ENCODE measurements around the gene GOT2.
A peak's percentile ranks its signal among the peaks of the same experiment; 100 is the strongest.
"Not testable (repeated sequence)": the region's sequence is repeated elsewhere in the genome, so short reads cannot be mapped to it uniquely, and the experiment has no call there.

The GOT2 gene

DNA sequence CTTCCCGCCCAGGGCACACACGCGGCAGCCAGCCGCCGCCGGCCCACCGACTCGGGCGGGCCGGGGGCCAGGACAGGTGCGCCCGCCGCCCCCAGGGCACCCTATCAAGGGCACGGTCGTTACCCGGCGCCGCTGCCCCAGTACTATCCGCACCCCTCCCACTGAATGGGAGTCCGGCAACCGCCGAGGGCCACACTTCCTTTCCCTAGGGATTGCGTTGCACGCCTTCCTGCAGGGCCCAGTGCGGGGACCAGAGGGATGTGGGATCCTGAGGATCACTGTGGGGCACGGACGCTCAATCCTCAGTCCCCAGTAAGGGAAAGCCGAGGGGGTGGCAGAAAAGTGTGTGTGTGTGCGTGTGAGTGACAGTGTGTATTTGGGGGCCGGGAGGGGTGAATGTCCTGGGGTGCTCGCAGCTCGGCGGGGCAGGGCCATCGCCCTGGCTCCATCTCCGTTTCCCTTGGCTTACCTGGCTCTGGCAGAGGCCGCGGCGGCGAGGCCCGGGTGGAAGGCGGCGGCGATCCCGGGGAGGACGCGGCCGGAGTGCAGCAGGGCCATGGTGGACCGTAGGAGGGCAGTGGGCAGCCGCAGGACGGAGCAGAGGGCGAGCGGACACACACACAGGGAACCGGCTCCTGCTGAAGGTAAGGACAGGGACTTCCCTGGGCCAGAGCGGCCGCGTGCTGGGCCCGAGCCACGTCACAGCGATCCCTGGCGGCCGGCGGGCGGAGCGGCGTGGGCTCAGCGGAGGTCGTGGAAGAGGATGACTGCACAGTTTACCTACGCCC lies at the start of gene GOT2:
GOT2 (minus strand) TSS at position 646 of the 788 bp plus-strand sequence; CDS start at position 558, 88 bp downstream.
- DNase-seq: peak; percentile 64

DNA sequence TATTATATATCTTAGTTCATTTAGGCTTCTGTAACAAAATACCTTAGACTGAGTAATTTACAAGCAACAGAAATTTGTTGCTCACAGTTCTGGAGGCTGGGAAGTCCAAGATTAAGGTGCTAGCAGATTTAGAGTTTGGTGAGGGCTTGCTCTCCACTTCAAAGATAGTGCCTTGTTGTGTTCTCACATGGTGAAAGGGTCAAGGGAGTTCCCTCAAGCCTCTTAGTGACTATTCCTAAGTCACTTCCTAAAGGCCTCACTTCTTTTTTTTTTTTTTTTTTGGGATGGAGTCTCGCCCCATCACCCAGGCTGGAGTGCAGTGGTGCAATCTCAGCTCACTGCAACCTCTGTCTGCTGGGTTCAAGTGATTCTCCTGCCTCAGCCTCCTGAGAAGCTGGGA lies 45.2 kb upstream of the GOT2 start:
- not testable (repeated sequence) for DNase-seq

DNA sequence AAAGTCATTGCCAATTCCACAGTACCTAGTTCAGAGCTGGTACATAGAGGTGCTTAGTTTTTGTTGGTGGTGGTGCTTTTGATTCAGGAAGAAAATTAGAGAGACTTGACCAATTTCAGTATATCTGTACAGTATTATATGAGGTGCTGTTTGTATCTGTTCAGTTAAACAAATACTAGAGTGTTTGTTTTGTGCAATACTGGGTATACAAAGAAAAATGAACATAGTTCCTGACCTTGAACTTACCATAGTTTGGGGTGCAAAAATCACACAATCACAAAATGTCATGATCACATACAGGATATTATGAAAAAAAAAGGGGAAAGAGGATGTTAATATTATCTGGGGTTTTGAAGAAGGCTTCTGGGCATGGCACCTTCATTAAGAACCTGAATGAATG lies 39.8 kb upstream of the GOT2 start:
- no peak for DNase-seq

DNA sequence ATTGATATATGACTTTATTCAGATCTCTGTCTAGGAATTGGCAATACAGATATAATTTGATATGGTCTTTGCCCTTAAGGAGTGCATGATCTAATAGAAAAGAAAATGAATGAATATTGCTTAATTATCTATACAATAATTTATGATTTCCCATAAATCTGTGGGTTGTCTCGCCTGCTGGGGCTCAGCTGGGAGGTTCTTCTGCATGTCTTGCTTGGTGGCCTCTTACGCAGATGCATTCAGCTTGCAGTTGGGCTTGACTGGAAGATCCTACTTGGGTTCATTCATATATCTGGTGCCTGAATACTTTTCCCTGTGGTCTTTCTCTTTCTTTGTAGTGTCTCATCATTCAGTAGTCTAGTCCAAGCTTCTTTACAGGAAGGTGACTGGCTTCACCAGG lies 34.0 kb upstream of the GOT2 start:
- DNase-seq: no peak

GRCh38 chr16:58767581-58767980 lies 33.5 kb upstream of the GOT2 start:
- no peak for DNase-seq

GRCh38 chr16:58756650-58757332 lies 22.7 kb upstream of the GOT2 start:
- DNase-seq: no peak

DNA sequence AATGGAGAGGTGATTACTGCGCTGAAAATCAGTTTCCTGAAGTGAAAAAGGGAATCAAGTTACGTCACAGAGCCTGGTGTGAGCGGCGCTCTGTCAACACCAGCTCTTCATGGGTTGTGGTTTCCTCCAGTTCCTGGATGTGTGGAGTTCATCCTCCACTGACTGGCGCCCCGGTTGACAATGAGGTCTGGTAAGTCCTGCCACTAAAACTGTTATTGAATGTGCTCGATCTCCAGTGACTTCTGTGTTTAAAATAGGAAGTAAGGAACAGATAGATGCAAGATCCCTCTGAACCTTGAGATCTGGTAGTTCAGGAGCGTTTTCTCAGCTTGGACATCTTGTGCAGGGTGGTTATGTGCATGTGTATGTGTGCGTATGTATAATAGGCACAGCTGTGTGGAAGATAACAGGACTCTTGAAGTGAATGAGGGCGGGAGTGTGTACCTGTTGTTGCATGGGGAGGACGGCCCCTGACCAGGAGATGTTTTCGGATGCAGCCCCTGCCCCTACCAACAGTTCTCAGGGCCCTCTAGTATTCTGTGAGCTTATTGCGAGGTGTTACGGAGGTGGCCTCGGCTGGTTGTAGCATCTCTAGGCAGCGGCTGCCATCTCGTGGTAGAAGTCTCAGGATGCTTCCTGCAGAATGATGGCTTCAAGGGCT lies 22.0 kb upstream of the GOT2 start:
- DNase-seq: no peak

DNA sequence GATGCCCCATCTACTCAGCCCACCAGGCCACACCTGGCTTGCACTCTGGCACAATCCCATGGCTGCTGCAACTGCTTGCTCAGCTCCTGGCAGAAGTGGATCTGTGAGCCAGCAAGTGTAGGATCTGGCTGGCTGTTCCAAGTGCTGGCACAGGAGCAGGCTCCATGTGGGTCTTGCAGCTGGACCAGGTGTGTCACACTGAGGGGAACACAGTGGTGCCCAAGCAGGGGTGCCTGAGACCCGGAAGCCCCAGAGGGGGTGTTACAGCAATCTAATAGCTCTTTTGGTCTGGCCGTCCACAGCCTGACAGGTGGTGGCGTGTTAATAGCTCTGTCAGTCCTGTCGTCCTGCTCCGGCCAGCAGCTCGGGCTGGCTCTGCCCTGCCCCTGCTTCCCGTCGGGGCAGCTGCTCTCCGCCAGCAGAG lies 19.6 kb upstream of the GOT2 start:
- no peak for DNase-seq

DNA sequence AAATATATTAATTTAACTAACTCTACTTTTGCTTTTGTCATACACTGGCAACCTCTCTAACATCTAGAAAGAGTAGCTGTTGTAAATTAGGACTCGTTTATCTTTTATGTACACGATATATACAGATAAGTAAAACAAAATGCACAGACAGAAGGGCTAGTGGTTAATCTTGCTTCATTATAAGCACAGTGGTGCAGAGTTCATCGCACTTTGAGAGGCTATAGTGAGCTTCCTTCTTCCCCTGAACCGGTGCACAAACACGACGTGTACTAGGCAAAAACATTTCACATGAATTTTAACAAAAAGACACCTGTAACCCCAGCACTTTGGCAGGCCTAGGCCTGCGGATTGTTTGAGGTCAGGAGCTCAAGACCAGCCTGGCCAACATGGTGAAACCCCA lies 10.4 kb upstream of the GOT2 start:
- DNase-seq: no peak

GRCh38 chr16:58741976-58742375 lies 7.9 kb upstream of the GOT2 start:
- DNase-seq: no peak

GRCh38 chr16:58741166-58741565 lies 7.0 kb upstream of the GOT2 start:
- DNase-seq: no peak

DNA sequence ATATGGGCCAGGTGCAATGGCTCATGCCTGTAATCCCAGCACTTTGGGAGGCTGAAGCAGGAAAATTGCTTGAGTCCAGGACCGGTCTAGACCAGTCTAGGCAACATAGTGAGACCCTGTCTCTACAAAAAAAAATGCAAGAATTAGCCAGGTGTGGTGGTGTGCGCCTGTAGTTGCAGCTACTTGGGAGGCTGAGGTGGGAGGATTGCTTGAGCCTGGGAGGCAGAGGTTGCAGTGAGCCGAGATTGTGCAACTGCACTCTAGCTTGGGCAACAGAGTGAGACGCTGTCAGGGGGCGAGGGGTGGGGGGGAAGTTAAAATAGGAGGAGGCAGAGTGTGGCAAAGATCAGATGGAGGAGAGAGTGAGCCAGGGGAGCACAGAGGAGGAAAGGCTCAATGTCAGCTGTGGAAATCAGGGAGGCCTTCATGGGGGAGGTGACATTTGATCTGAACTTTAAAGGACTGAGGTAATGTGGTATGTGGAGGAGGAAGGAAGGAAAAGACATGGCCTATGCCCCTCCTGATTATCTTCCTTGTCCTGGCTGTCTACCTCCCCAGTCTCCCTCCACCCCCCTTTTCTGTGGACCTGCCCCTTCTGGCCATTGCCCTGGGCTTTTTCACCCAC lies 4.7 kb upstream of the GOT2 start:
- DNase-seq: no peak

DNA sequence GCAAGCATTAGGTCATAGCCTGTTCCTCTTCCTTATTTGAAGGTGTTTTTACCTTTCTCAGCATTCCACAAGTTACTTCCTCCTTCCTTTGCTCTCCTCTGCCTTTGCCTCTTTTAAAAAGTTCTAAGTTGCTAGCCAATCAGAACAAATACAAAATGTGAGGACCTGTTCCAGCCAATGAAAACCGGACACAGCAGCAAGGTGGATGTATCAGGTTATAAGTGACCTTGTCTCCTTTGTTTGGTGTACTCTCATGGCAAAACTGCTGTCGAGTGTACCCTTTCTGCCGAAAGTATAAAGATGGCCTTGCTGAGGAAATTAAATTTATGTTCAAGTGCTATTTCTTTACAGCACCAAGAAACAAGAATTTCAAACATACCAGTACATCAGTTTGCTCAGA lies 2.2 kb upstream of the GOT2 start:
- not testable (repeated sequence) for DNase-seq

DNA sequence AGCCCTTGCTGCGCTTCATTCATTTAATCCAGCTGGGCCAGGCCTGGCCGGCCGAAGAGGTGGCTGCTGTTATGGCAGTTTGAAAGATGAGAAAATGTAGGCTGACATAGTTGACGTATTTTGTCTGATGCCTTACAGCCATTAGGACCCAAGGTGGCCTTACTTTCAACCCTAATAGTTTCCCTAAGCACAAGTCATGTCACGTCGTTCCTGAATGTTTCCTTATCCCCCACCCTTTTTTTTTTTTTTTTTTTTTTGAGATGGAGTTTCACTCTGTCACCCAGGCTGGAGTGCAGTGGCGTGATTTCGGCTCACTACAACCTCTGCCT lies 307 bp upstream of the GOT2 start:
- DNase-seq: no peak

DNA sequence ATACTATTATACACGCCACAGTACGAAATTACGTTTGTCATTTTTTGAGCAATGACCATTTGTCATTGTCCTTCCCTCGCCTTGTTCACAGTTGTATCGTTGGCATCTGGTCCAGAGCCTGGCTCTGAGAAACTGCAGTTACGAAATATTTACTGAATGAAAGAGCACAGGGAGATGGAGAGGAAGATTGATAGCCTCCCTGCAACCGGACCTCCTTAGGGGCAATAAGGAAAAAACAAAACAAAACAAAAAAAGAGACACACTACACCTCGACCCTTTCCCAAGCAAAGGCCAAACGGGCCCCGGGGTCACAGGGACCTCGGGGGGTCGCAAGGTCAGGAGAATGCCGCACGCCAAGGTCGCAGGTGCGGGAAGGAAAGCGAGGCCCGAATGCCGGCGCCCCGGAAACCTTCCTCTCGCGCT lies 857 bp downstream of the GOT2 start:
- no peak for DNase-seq

DNA sequence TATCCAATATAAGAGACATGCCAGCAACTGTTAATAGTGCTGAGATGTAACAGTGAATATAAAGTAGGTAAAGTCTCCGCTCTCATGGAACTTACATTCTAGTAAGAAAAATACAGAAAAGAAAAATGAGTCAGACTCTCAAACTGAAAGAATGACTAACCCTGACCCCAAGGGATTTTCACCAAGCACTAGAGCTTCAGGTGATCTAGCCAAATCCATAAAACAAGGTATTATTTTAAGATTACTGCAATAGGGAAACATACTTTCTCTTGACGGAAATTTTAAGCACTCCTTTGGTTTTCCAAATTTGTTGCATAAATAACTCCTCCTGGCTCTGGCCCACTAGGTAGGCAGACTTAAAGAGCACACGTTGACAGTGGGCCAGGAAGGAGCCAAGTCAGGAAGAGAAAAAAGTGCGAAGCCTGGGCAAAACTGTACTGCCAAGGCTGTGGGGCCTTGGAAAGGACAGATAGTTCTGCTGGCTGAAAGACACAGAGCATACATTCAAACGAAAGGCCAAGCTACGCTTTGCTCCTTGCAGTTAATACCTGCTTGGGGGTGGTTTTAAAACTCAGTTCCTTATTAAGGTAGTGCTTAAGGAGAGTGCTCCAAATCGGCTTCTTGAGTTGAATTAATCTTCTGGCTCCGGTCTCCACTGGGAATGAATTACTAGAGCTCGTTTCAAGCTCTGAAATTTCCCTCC lies 1.4 kb downstream of the GOT2 start:
- no peak for DNase-seq

- no peak for DNase-seq
Observed at GRCh38 chr16:58730724-58731370, 3.3 kb downstream of the GOT2 start.

- DNase-seq: no peak
Observed at GRCh38 chr16:58727796-58728568, 6.1 kb downstream of the GOT2 start.

GRCh38 chr16:58727028-58727781 lies 6.9 kb downstream of the GOT2 start:
- no peak for DNase-seq

GRCh38 chr16:58723109-58723508 lies 11.0 kb downstream of the GOT2 start:
- DNase-seq: no peak

GRCh38 chr16:58717994-58718393 lies 16.1 kb downstream of the GOT2 start:
- no peak for DNase-seq
